Measurements from ENCODE around the gene TOB2.
"Not testable (repeated sequence)": the region's sequence is repeated elsewhere in the genome, so short reads cannot be mapped to it uniquely, and the experiment has no call there.

The TOB2 gene

GRCh38 chr22:41461901-41462300 is 15.3 kb upstream of the TOB2 start:
- DNase-seq = no peak

GRCh38 chr22:41460071-41460470 is 13.5 kb upstream of the TOB2 start:
- DNase-seq = not testable (repeated sequence)

- DNase-seq = no peak
Measured at GRCh38 chr22:41459431-41459830, 12.8 kb upstream of the TOB2 start.

- DNase-seq = no peak
Measured at GRCh38 chr22:41458161-41458728, 11.6 kb upstream of the TOB2 start.

GRCh38 chr22:41448189-41448808 is 1.7 kb upstream of the TOB2 start:
- DNase-seq = peak; percentile 93

GRCh38 chr22:41447435-41448188 is 1.0 kb upstream of the TOB2 start:
- DNase-seq = peak; percentile 76

- DNase-seq = peak; percentile 25
Measured at GRCh38 chr22:41446057-41446501, 522 bp downstream of the TOB2 start.

- DNase-seq = peak; percentile 50
Measured at GRCh38 chr22:41445129-41446056, 1.2 kb downstream of the TOB2 start.

GRCh38 chr22:41444360-41445128 is 2.1 kb downstream of the TOB2 start:
- DNase-seq = peak; percentile 91

GRCh38 chr22:41442240-41442792 is 4.3 kb downstream of the TOB2 start:
- no peak for DNase-seq

GRCh38 chr22:41440511-41440910 is 6.1 kb downstream of the TOB2 start:
- DNase-seq = not testable (repeated sequence)

- no peak for DNase-seq
Measured at GRCh38 chr22:41437198-41437597, 9.4 kb downstream of the TOB2 start.

- no peak for DNase-seq
Measured at GRCh38 chr22:41436322-41437113, 10.1 kb downstream of the TOB2 start.

GRCh38 chr22:41435560-41435959 is 11.0 kb downstream of the TOB2 start:
- DNase-seq = no peak

- not testable (repeated sequence) for DNase-seq
Measured at GRCh38 chr22:41434361-41435003, 12.1 kb downstream of the TOB2 start.

- not testable (repeated sequence) for DNase-seq
Measured at GRCh38 chr22:41433480-41433879, 13.1 kb downstream of the TOB2 start.

- DNase-seq = no peak
Measured at GRCh38 chr22:41431656-41432055, 14.9 kb downstream of the TOB2 start.

GRCh38 chr22:41429951-41430332 is 16.7 kb downstream of the TOB2 start:
- DNase-seq = no peak

GRCh38 chr22:41429232-41429950 is 17.2 kb downstream of the TOB2 start:
- no peak for DNase-seq
